Renal cortex interstitium (tissue), 11 donors: ENCODE data around the gene PLS1. TPM values are rescaled to one million over a fixed set of nuclear protein-coding genes. Genes with fewer than 3 reads are reported as not detected.
A peak's percentile ranks its signal among the peaks of the same experiment; 100 is the strongest.
"Not testable (repeated sequence)": the region's sequence is repeated elsewhere in the genome, so short reads cannot be mapped to it uniquely, and the experiment has no call there.

Experiments
- DNase-seq, 11 donors: peaks; one replicate each; pipeline ENCODE4 v3.0.0-alpha.2; 2013; ENCODE audit warnings: low read depth in 9 of 11, low spot score in 4 of 11; ENCODE audit errors: extremely low read depth in 1 of 11
- polyA plus RNA-seq, 3 donors: library from polyadenylated mRNA; unstranded; fragments of 120-200 nt; gene quantifications; one replicate each; pipeline ENCODE4 v1.2.1, GENCODE V29; 2013; ENCODE audit not compliant: insufficient read length in 3 of 3

The PLS1 gene
- polyA plus RNA-seq, 3 donors = 24.5 to 32.3 (median 28.2) TPM

GRCh38 chr3:142660383-142660782, 64.2 kb downstream of the PLS1 start:
- no peak for DNase-seq

- no peak for DNase-seq
Measured at GRCh38 chr3:142660893-142661292, 64.7 kb downstream of the PLS1 start.

- no peak for DNase-seq
Measured at GRCh38 chr3:142663865-142664264, 67.7 kb downstream of the PLS1 start.

GRCh38 chr3:142664311-142664710, 68.1 kb downstream of the PLS1 start:
- DNase-seq = peak in 2 of 11 donors; percentile 4 to 12

GRCh38 chr3:142664819-142665218, 68.6 kb downstream of the PLS1 start:
- DNase-seq = no peak

GRCh38 chr3:142670120-142670519, 73.9 kb downstream of the PLS1 start:
- no peak for DNase-seq

GRCh38 chr3:142676151-142676550, 80.0 kb downstream of the PLS1 start:
- DNase-seq = no peak

- DNase-seq = no peak
Measured at GRCh38 chr3:142680710-142681109, 84.5 kb downstream of the PLS1 start.

GRCh38 chr3:142690613-142691012, 94.4 kb downstream of the PLS1 start:
- no peak for DNase-seq

GRCh38 chr3:142691527-142691926, 95.3 kb downstream of the PLS1 start:
- no peak for DNase-seq

- no peak for DNase-seq
Measured at GRCh38 chr3:142693136-142693853, 97.1 kb downstream of the PLS1 start.

- DNase-seq = no peak
Measured at GRCh38 chr3:142694225-142694624, 98.0 kb downstream of the PLS1 start.

GRCh38 chr3:142705198-142705597, 109.0 kb downstream of the PLS1 start:
- DNase-seq = no peak

- no peak for DNase-seq
Measured at GRCh38 chr3:142706321-142707127, 110.3 kb downstream of the PLS1 start.

- DNase-seq = no peak
Measured at GRCh38 chr3:142709207-142709606, 113.0 kb downstream of the PLS1 start.

- DNase-seq = not testable (repeated sequence)
Measured at GRCh38 chr3:142714882-142715281, 118.7 kb downstream of the PLS1 start.

- no peak for DNase-seq
Measured at GRCh38 chr3:142716102-142716501, 119.9 kb downstream of the PLS1 start.

- DNase-seq = no peak
Measured at GRCh38 chr3:142723665-142723967, 127.4 kb downstream of the PLS1 start.

- peak; percentile 59 to 85 (median 79) for DNase-seq
Measured at GRCh38 chr3:142723968-142724681, 127.9 kb downstream of the PLS1 start, which contains the start of gene TRPC1. Gene TRPC1, plus strand, starts transcription at chr3:142724034. Its CDS starts 526 bp downstream, at chr3:142724560.
